Measurements from ENCODE around the gene SEC63.

Gene SEC63

GRCh38 chr6:107972413-107973096, 14.5 kb upstream of the SEC63 start:
- TF ChIP-seq POLR2AphosphoS5 (IDR thresholded peaks at IDR 0.05; ENCODE audit: low read depth, low read length) (no peak), FOXP2 (optimal IDR thresholded peaks at IDR 0.05; ENCODE audit: borderline replicate concordance, extremely low read depth, extremely low read length, insufficient read depth) (no peak), REST (IDR thresholded peaks at IDR 0.05; ENCODE audit: insufficient read depth in 1 of 2, low read depth in 2 of 2, low read length in 2 of 2) (no peak), SIN3A (IDR thresholded peaks at IDR 0.05; ENCODE audit: borderline replicate concordance, insufficient read depth, low read length) (no peak), TAF1 (IDR thresholded peaks at IDR 0.05; ENCODE audit: borderline replicate concordance, insufficient read depth, low read length) (no peak)

GRCh38 chr6:107971181-107971580, 13.2 kb upstream of the SEC63 start:
- TF ChIP-seq TAF1 (IDR thresholded peaks at IDR 0.05; ENCODE audit: borderline replicate concordance, insufficient read depth, low read length) (no peak), POLR2AphosphoS5 (IDR thresholded peaks at IDR 0.05; ENCODE audit: low read depth, low read length) (no peak), SIN3A (IDR thresholded peaks at IDR 0.05; ENCODE audit: borderline replicate concordance, insufficient read depth, low read length) (no peak), FOXP2 (optimal IDR thresholded peaks at IDR 0.05; ENCODE audit: borderline replicate concordance, extremely low read depth, extremely low read length, insufficient read depth) (no peak), REST (IDR thresholded peaks at IDR 0.05; ENCODE audit: insufficient read depth in 1 of 2, low read depth in 2 of 2, low read length in 2 of 2) (no peak)

GRCh38 chr6:107970255-107970654, 12.2 kb upstream of the SEC63 start:
- TF ChIP-seq FOXP2 (optimal IDR thresholded peaks at IDR 0.05; ENCODE audit: borderline replicate concordance, extremely low read depth, extremely low read length, insufficient read depth) (no peak), SIN3A (IDR thresholded peaks at IDR 0.05; ENCODE audit: borderline replicate concordance, insufficient read depth, low read length) (no peak), REST (IDR thresholded peaks at IDR 0.05; ENCODE audit: insufficient read depth in 1 of 2, low read depth in 2 of 2, low read length in 2 of 2) (no peak), TAF1 (IDR thresholded peaks at IDR 0.05; ENCODE audit: borderline replicate concordance, insufficient read depth, low read length) (no peak), POLR2AphosphoS5 (IDR thresholded peaks at IDR 0.05; ENCODE audit: low read depth, low read length) (no peak)

GRCh38 chr6:107968081-107968480, 10.1 kb upstream of the SEC63 start:
- no peak for TF ChIP-seq POLR2AphosphoS5 (IDR thresholded peaks at IDR 0.05; ENCODE audit: low read depth, low read length)
- no peak for TF ChIP-seq FOXP2 (optimal IDR thresholded peaks at IDR 0.05; ENCODE audit: borderline replicate concordance, extremely low read depth, extremely low read length, insufficient read depth)
- no peak for TF ChIP-seq TAF1 (IDR thresholded peaks at IDR 0.05; ENCODE audit: borderline replicate concordance, insufficient read depth, low read length)
- no peak for TF ChIP-seq REST (IDR thresholded peaks at IDR 0.05; ENCODE audit: insufficient read depth in 1 of 2, low read depth in 2 of 2, low read length in 2 of 2)
- no peak for TF ChIP-seq SIN3A (IDR thresholded peaks at IDR 0.05; ENCODE audit: borderline replicate concordance, insufficient read depth, low read length)
